Activated gamma-delta T cell treated with Interleukin-2 at 50 U/mL for 16 hours (primary cell): ENCODE measurements around the gene CHL1.
A peak's percentile ranks its signal among the peaks of the same experiment; 100 is the strongest.
"Not testable (repeated sequence)": the region's sequence is repeated elsewhere in the genome, so short reads cannot be mapped to it uniquely, and the experiment has no call there.

Experiments used
- DNase-seq: peaks from one replicate; pipeline ENCODE4 v3.0.0-alpha.2; 2020

CHL1 gene

DNA sequence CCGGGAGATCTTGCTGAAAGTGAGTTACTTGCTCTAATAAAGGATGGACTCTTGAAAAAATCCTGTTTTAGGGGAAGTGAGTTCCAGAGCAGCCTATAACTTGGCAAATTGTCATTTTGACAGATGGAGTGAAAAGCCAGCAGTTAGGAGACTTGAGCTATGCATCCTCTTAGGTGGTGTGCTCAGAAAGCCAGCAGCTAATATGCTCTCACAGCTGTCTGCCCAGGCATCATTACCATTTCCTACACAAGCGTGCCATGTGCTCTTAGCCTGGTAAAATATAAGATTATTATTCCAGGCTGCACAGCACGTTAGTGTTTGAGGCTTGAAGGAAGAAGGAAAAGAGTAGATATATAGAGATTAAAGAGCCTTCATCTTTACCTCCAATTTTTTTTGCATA, 151.0 kb downstream of the CHL1 start:
- DNase-seq: no peak

GRCh38 chr3:350871-351371, 154.4 kb downstream of the CHL1 start:
- no peak for DNase-seq

GRCh38 chr3:352599-352998, 156.0 kb downstream of the CHL1 start:
- no peak for DNase-seq

- DNase-seq: no peak
These were observed 156.7 kb downstream of the CHL1 start for GRCh38 chr3:353191-353739.

- peak; percentile 5 for DNase-seq
These were observed 157.9 kb downstream of the CHL1 start for GRCh38 chr3:354432-354831.

- DNase-seq: no peak
These were observed 159.1 kb downstream of the CHL1 start for GRCh38 chr3:355622-356021.

GRCh38 chr3:356952-357351, 160.4 kb downstream of the CHL1 start:
- no peak for DNase-seq

GRCh38 chr3:359672-360071, 163.1 kb downstream of the CHL1 start:
- DNase-seq: no peak

- DNase-seq: no peak
These were observed 166.2 kb downstream of the CHL1 start for GRCh38 chr3:362681-363338.

- DNase-seq: no peak
These were observed 167.7 kb downstream of the CHL1 start for GRCh38 chr3:364287-364686.

DNA sequence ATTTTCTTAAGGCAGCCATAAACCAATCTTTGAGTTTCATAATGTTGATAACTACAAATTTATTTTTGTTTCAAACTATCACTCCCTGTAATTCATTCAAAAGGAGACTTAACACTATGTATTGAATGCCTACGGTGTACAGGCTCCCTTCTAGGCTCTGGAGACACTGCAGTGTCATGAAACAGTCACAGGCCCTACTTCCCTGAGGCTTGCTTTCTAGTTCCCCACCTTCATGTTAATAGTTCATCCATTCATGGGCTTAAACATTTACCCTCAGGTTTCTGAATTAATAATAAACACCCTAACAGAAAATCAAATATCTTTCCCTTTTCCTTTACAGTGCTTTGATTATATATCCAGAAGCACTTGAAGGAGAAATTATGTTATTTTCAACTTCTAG, 168.7 kb downstream of the CHL1 start:
- no peak for DNase-seq

GRCh38 chr3:366253-366652, 169.7 kb downstream of the CHL1 start:
- DNase-seq: not testable (repeated sequence)

DNA sequence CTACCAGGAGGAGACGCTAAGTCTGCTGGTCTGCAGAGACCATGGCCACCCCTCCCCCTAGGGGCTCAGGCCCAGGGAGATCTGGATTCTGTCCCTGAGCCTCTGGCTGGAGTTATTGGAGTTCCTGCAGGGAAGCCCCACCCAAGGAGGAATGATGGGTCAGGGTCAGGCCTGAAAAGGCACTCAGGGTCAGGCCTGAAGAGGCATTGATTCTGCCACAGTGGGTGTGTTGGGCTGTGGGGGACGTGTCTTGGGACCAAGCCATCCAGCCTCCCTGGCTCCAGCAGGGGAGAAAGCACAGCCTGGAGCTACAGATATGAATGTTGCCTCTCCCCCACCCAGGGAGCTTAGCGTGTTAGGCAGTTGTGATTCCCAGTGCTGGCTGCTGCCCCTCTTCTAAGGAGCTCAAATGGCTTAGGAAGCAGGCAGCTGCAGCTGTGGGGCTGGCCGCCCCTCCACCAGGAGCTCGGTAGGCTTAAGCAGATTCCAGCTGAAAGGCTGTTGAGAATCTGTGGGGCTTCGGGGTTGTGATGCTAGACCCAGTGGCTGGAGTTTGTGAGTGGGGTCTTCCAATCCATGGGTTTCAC, 176.7 kb downstream of the CHL1 start:
- DNase-seq: no peak

DNA sequence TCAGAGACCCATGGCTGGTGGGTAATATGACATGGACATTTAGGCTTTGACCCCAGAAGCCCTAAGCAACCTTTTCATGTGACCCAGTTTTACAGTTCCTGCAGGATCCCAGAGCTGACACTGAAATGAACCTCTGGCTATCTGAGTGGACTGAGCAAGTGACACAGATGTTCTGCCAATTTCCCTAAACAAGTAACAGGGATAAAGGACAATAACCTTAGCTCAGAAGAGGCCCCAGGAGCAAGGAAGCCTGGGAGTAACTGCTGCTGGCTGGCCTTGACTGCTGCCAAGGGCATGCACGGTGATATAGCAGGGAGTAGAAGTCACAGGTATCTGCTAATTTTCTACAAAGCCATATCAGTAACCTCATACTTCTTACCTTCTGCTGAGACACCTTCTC, 177.9 kb downstream of the CHL1 start:
- DNase-seq: no peak

GRCh38 chr3:377158-377561, 180.6 kb downstream of the CHL1 start:
- DNase-seq: no peak

GRCh38 chr3:380801-381200, 184.2 kb downstream of the CHL1 start:
- no peak for DNase-seq

DNA sequence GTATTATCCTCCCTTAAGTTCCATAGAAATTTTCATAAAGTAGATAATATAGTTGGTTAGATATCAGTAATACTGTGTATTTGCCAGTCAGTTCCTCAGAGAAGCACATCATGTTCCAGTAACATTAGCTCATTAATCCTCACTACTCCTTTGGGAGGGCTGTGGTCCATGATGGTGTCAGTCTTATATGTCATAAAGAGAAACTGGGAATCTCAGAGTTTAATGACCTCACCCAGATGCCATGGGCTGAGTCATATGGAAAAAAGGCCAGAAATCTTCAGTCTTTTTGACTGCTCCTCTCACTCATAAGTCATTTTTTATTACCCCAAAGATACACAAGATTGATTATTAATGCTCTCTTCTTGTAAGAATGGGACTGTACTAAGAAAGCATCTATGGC, 188.6 kb downstream of the CHL1 start:
- no peak for DNase-seq

- no peak for DNase-seq
These were observed 198.2 kb downstream of the CHL1 start for GRCh38 chr3:394775-395174.

GRCh38 chr3:396293-396692, 199.7 kb downstream of the CHL1 start:
- DNase-seq: no peak

GRCh38 chr3:399647-400046, 203.1 kb downstream of the CHL1 start:
- DNase-seq: no peak

GRCh38 chr3:403826-404225, 207.3 kb downstream of the CHL1 start:
- DNase-seq: no peak

- DNase-seq: no peak
These were observed 212.4 kb downstream of the CHL1 start for GRCh38 chr3:409011-409410.

DNA sequence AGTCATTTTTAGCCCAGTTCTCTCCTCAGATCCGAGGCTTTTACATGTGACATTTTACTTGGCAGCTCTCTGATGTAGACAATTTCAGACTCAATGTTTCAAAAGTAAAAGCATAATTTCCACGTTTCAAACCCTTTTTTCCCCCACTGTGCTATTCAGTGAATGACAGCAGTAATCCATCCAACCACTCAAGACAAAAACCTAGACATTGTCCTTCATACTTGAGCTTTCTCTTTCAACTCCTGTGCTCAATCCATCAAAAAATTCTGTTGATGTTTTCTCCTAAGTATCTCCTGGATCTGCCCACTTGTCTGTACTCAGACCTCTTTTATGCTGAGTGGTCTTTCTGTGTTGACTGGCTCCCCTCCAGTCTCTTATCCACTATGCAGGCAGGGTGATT, 214.7 kb downstream of the CHL1 start:
- DNase-seq: no peak

DNA sequence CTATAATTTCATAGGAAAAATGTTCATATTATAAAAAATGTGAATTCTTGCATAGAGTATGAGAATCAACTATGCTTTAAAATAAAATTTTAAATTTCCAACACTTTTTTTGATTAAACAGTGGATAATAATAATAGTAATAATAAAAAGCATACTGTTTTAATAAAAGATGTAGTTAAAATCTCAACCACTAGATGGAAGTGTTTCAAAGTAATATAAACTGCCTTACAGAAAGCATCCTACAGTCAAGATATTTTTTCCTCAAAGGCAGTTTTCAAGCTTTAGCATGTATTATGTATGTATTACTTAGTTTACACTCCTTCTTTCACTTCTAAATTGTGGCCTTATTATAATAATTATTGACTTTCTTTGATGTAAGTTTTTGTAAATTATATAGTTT, 217.5 kb downstream of the CHL1 start:
- DNase-seq: no peak
